ENCODE data around the gene PI4KB. TPM values are rescaled to one million over a fixed set of nuclear protein-coding genes. Genes with fewer than 3 reads are reported as not detected.

Gene PI4KB
- total RNA-seq, 1 experiment from 2014 or later = 45.1 TPM

DNA sequence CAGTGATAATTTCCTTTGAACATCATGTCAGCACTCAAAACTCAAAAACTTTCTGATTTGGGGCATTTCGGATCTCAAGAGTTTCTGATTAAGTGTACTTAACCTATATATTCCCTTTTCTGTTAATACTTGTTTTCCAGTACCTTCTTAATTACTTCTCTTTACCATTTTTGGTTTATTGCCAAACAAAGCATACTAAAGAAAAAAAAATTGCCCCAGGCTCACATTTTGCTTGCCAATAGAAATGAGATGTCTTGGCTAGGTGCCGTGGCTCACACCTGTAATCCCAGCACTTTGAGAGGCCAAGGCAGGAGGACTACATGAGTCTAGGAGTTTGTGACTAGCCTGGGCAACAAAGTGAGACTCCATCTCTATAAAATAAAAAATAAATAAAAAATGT, 67.9 kb downstream of the PI4KB start:
- H4K20me1 ChIP-seq (ENCODE audit: insufficient read depth) = no peaks in the 10 kb centered on the region; the same call in 1 of the 2 replicates
- CTCF ChIA-PET = no interaction called here

DNA sequence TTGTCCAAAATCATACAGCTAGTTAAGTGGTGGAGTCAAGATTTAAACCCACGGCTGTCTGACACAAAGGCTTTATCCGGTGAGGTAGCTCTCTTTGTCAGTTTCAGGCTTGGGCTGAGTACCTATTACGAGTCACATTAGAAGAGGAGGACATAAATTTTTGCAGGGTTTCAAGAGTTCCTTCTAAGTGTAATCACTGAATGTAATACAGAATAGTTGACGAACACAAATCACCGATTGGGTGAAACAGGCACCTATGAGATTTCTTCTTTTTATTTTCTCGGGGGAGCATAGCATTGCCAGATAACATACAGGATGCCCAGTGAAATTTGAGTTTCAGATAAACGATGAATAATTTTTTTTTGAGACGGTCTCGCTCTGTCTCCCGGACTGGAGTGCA, 71.8 kb downstream of the PI4KB start:
- peak overlapping the region; percentile 79 for H3K27ac ChIP-seq (ENCODE audit: low read depth, low read length)
- H3K9ac ChIP-seq (ENCODE audit: low read length) = peak overlapping the region; percentile 94
- TF ChIP-seq TCF7L2 (IDR thresholded peaks at IDR 0.05; ENCODE audit: borderline replicate concordance, extremely low read depth, insufficient read depth, insufficient read length) (no peak), POLR2AphosphoS5 (IDR thresholded peaks at IDR 0.05; ENCODE audit: low read depth, low read length) (no peak), ZFX (IDR thresholded peaks at IDR 0.05) (no peak), EGR1 (IDR thresholded peaks at IDR 0.05; ENCODE audit: low read depth) (no peak), SRF (IDR thresholded peaks at IDR 0.05; ENCODE audit: low read depth) (no peak), JUND (IDR thresholded peaks at IDR 0.05) (no peak), EZH2phosphoT487 (IDR thresholded peaks at IDR 0.05; ENCODE audit: borderline replicate concordance) (no peak)
- TF ChIP-seq, protein P1, sequence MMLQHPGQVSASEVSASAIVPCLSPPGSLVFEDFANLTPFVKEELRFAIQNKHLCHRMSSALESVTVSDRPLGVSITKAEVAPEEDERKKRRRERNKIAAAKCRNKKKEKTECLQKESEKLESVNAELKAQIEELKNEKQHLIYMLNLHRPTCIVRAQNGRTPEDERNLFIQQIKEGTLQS (IDR thresholded peaks at IDR 0.05) = no peak
- TF ChIP-seq, protein P2, sequence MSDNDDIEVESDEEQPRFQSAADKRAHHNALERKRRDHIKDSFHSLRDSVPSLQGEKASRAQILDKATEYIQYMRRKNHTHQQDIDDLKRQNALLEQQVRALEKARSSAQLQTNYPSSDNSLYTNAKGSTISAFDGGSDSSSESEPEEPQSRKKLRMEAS (IDR thresholded peaks at IDR 0.05) = no peak
- TF ChIP-seq, protein P3, sequence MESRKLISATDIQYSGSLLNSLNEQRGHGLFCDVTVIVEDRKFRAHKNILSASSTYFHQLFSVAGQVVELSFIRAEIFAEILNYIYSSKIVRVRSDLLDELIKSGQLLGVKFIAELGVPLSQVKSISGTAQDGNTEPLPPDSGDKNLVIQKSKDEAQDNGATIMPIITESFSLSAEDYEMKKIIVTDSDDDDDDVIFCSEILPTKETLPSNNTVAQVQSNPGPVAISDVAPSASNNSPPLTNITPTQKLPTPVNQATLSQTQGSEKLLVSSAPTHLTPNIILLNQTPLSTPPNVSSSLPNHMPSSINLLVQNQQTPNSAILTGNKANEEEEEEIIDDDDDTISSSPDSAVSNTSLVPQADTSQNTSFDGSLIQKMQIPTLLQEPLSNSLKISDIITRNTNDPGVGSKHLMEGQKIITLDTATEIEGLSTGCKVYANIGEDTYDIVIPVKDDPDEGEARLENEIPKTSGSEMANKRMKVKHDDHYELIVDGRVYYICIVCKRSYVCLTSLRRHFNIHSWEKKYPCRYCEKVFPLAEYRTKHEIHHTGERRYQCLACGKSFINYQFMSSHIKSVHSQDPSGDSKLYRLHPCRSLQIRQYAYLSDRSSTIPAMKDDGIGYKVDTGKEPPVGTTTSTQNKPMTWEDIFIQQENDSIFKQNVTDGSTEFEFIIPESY (IDR thresholded peaks at IDR 0.05; ENCODE audit: extremely low read depth, insufficient replicate concordance, low read length) = no peak
- TF ChIP-seq, protein P4, sequence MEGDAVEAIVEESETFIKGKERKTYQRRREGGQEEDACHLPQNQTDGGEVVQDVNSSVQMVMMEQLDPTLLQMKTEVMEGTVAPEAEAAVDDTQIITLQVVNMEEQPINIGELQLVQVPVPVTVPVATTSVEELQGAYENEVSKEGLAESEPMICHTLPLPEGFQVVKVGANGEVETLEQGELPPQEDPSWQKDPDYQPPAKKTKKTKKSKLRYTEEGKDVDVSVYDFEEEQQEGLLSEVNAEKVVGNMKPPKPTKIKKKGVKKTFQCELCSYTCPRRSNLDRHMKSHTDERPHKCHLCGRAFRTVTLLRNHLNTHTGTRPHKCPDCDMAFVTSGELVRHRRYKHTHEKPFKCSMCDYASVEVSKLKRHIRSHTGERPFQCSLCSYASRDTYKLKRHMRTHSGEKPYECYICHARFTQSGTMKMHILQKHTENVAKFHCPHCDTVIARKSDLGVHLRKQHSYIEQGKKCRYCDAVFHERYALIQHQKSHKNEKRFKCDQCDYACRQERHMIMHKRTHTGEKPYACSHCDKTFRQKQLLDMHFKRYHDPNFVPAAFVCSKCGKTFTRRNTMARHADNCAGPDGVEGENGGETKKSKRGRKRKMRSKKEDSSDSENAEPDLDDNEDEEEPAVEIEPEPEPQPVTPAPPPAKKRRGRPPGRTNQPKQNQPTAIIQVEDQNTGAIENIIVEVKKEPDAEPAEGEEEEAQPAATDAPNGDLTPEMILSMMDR (IDR thresholded peaks at IDR 0.05 in 2 of 3, conservative IDR thresholded peaks at IDR 0.05 in 1 of 3; ENCODE audit: borderline replicate concordance in 1 of 3, insufficient read depth in 1 of 3, low read depth in 2 of 3, low read length in 2 of 3) = no peak

More for the DNA sequence above, 67.9 kb downstream of the PI4KB start:
- Histone ChIP-seq H2AFZ (ENCODE audit: low read depth, low read length, poor library complexity, severe bottlenecking) (no peak overlapping the region), H3K27me3 (ENCODE audit: insufficient read depth, low read length) (no peaks in the 10 kb centered on the region), H3K4me3 (replicated peaks in 1 of 2; ENCODE audit: low read depth in 1 of 2, low read length in 2 of 2) (no peak overlapping the region), H3K79me2 (ENCODE audit: insufficient read depth, low read length) (peaks cover 89% of the 10 kb centered on the region), H3K9me3 (ENCODE audit: control insufficient read depth in 1 of 2, insufficient read depth in 1 of 2, low read depth in 1 of 2, low read length in 2 of 2) (no peaks in the 10 kb centered on the region), H3K27ac (ENCODE audit: low read depth, low read length) (no peak overlapping the region), H3K36me3 (ENCODE audit: control insufficient read depth in 1 of 2, insufficient read depth in 2 of 2, low read length in 2 of 2) (peaks cover 10 to 16% of the 10 kb centered on the region in 2 experiments; a peak in 3 of 4 replicates), H3K9me2 (ENCODE audit: insufficient read depth) (no peaks in the 10 kb centered on the region), H3K9ac (ENCODE audit: low read length) (no peak overlapping the region), H3K4me2 (ENCODE audit: low read length) (no peak overlapping the region), H3K4me1 (ENCODE audit: control insufficient read depth in 1 of 2, insufficient read depth in 2 of 2, low read length in 2 of 2) (peaks cover 5 to 8% of the 10 kb centered on the region in 2 experiments; a peak in 3 of 4 replicates)
- no peak for TF ChIP-seq FOSL1 (IDR thresholded peaks at IDR 0.05; ENCODE audit: low read depth)
- no peak for TF ChIP-seq YY1 (IDR thresholded peaks at IDR 0.05; ENCODE audit: extremely low read depth, insufficient replicate concordance, low read depth, low read length)
- no TSS peak for BruUV-seq (replicated peaks)
- DNase-seq (ENCODE audit: low read depth, low spot score) (no peak), ATAC-seq (no peak)
- ChIA-PET RAD21 (ENCODE audit: low non-redundant PET in 1 of 2, low total read pairs in 2 of 2, uncharacterized antibody in 2 of 2, unreplicated experiment in 2 of 2) (no interaction called here), POLR2A (interaction anchor here (1.1 kb wide), 1 partner anchor 22 kb away, joined by 5 read pairs; the partner anchor contains the start of gene ZNF687)
- intact Hi-C loops (cut with micrococcal nuclease) = no loop called here

More for the DNA sequence above, 71.8 kb downstream of the PI4KB start:
- Histone ChIP-seq H4K20me1 (ENCODE audit: insufficient read depth) (no peaks in the 10 kb centered on the region; the same call in 1 of the 2 replicates), H3K4me2 (ENCODE audit: low read length) (peak overlapping the region; percentile 97), H3K9me2 (ENCODE audit: insufficient read depth) (no peaks in the 10 kb centered on the region), H3K79me2 (ENCODE audit: insufficient read depth, low read length) (peaks cover 57% of the 10 kb centered on the region), H3K4me3 (replicated peaks in 1 of 2; ENCODE audit: low read depth in 1 of 2, low read length in 2 of 2) (peak overlapping the region; percentile 84 to 98), H3K9me3 (ENCODE audit: control insufficient read depth in 1 of 2, insufficient read depth in 1 of 2, low read depth in 1 of 2, low read length in 2 of 2) (no peaks in the 10 kb centered on the region), H2AFZ (ENCODE audit: low read depth, low read length, poor library complexity, severe bottlenecking) (no peak overlapping the region), H3K4me1 (ENCODE audit: control insufficient read depth in 1 of 2, insufficient read depth in 2 of 2, low read length in 2 of 2) (peaks cover 7 to 12% of the 10 kb centered on the region in 2 experiments; a peak in 3 of 4 replicates), H3K27me3 (ENCODE audit: insufficient read depth, low read length) (no peaks in the 10 kb centered on the region), H3K36me3 (ENCODE audit: control insufficient read depth in 1 of 2, insufficient read depth in 2 of 2, low read length in 2 of 2) (peaks cover 0 to 2% of the 10 kb centered on the region in 2 experiments; a peak in 2 of 4 replicates)
- intact Hi-C loops (cut with micrococcal nuclease) = no loop called here
- BruUV-seq (replicated peaks) = no TSS peak
- ATAC-seq (no peak), DNase-seq (ENCODE audit: low read depth, low spot score) (no peak)
- CTCF ChIA-PET = no interaction called here
- RAD21 ChIA-PET (ENCODE audit: low non-redundant PET in 1 of 2, low total read pairs in 2 of 2, uncharacterized antibody in 2 of 2, unreplicated experiment in 2 of 2) = no interaction called here
- POLR2A ChIA-PET = interaction anchor here (1.3 kb wide), 2 partner anchors 14 to 27 kb away, joined by 3 to 5 read pairs; partner anchors contain the start of gene ZNF687

All from HCT116 (cell line).